Endothelial cell of umbilical vein (primary cell): Measurements from ENCODE around the gene FGD3. TPM values are rescaled to one million over a fixed set of nuclear protein-coding genes. Genes with fewer than 3 reads are reported as not detected.
"Not testable (repeated sequence)": the region's sequence is repeated elsewhere in the genome, so short reads cannot be mapped to it uniquely, and the experiment has no call there.

ENCODE experiments used
- BruUV-seq: library from RNA; stranded (reverse); fragments of 400-500 nt; replicated peaks from 2 replicates; lab custom pipeline; 2021; lab: Mats Ljungman, UMichigan
- CTCF ChIA-PET: fragments of 300-600, 350-600 bp; sonication (Branson Sonifier 250); formaldehyde crosslinking; loops from one replicate; lab custom pipeline; 2021; ENCODE audit warnings: antibody characterized with exemption, inconsistent platforms; lab: Charles Lee
- POLR2A ChIA-PET: fragments of 300-600, 350-600 bp; sonication (Branson Sonifier 250); formaldehyde crosslinking; loops from one replicate; lab custom pipeline; 2021; ENCODE audit warnings: antibody characterized with exemption, inconsistent platforms; lab: Charles Lee
- DNase-seq: peaks from one replicate; pipeline ENCODE4 v3.0.0-alpha.2; 2011; ENCODE audit warnings: low read depth, low spot score
- FAIRE-seq: peaks from 2 replicates; lab custom pipeline; 2011; peaks lifted over from hg19 to GRCh38; lab: Jason Lieb, UNC
- H2AFZ ChIP-seq: 2 replicates; pipeline ENCODE4 v1.6.0; 2012; ENCODE audit warnings: low read depth, low read length, control low read depth, inconsistent platforms
- H3K27ac ChIP-seq: 2 replicates; pipeline ENCODE4 v1.5.1; 2011; ENCODE audit warnings: low read depth, mild to moderate bottlenecking, control low read depth, low read length, moderate library complexity; ENCODE audit not compliant: insufficient read depth
- H3K27me3 ChIP-seq, 2 experiments: 2 replicates each; pipeline versions ENCODE4 v1.6.0 to v1.6.1; 2011; ENCODE audit warnings: low read length in 2 of 2, mixed read lengths in 1 of 2; ENCODE audit not compliant: control insufficient read depth in 2 of 2, insufficient read depth in 2 of 2
- H3K36me3 ChIP-seq, 2 experiments: 2 replicates in 1 of 2; 3 replicates in 1 of 2; pipeline ENCODE4 v1.5.1; 2011; ENCODE audit warnings: low read length in 2 of 2, mild to moderate bottlenecking in 1 of 2, moderate library complexity in 1 of 2; ENCODE audit not compliant: control insufficient read depth in 2 of 2, insufficient read depth in 2 of 2; ENCODE audit errors: extremely low read depth in 1 of 2
- H3K4me1 ChIP-seq: 3 replicates; pipeline ENCODE4 v1.5.1; 2011; ENCODE audit warnings: mild to moderate bottlenecking, low read length; ENCODE audit not compliant: control insufficient read depth, insufficient read depth; ENCODE audit errors: extremely low read depth
- H3K4me2 ChIP-seq: 2 replicates; pipeline ENCODE4 v1.6.1; 2011; ENCODE audit warnings: low read length, control low read depth, mixed read lengths; ENCODE audit not compliant: insufficient read depth
- H3K4me3 ChIP-seq, 3 experiments: fragments of 200-600 bp in 1 of 3; sonication (generic), shearing (Covaris generic) in 1 of 3; replicated peaks in 1 of 3; 2 replicates each; pipeline ENCODE4 v1.5.1; 2011 to 2016; ENCODE audit warnings: control low read depth in 3 of 3, low read length in 3 of 3, mild to moderate bottlenecking in 2 of 3, inconsistent platforms in 1 of 3, low read depth in 1 of 3, moderate library complexity in 1 of 3; ENCODE audit not compliant: insufficient read depth in 1 of 3
- H3K79me2 ChIP-seq: 2 replicates; pipeline ENCODE4 v1.6.0; 2012; ENCODE audit warnings: low read length, inconsistent platforms; ENCODE audit not compliant: control insufficient read depth, insufficient read depth
- H3K9ac ChIP-seq: replicated peaks from 2 replicates; pipeline ENCODE3; 2011; ENCODE audit warnings: low read length, control low read depth; ENCODE audit not compliant: insufficient read depth; ENCODE audit errors: extremely low read depth
- H3K9me1 ChIP-seq: replicated peaks from 3 replicates; pipeline ENCODE4 v1.6.0; 2011; ENCODE audit warnings: mild to moderate bottlenecking, low read length; ENCODE audit not compliant: control insufficient read depth, insufficient read depth; ENCODE audit errors: extremely low read depth
- H3K9me3 ChIP-seq: replicated peaks from 2 replicates; pipeline ENCODE4 v1.5.1; 2012; ENCODE audit warnings: low read length, inconsistent platforms; ENCODE audit not compliant: control insufficient read depth, insufficient read depth
- H4K20me1 ChIP-seq: replicated peaks from 2 replicates; pipeline ENCODE3; 2011; ENCODE audit warnings: mild to moderate bottlenecking, low read length; ENCODE audit not compliant: control insufficient read depth, insufficient read depth; ENCODE audit errors: extremely low read depth
- EZH2 ChIP-seq: IDR thresholded peaks from 2 replicates; pipeline ENCODE4 v1.6.1; 2012; ENCODE audit warnings: borderline replicate concordance, low read depth, mild to moderate bottlenecking, moderate library complexity, low read length, inconsistent platforms; ENCODE audit not compliant: severe bottlenecking
- FOS ChIP-seq: IDR thresholded peaks from 2 replicates; pipeline ENCODE4 v1.6.1; 2011; ENCODE audit warnings: mild to moderate bottlenecking, low read length, moderate library complexity, borderline replicate concordance; ENCODE audit not compliant: insufficient read depth
- GATA2 ChIP-seq: IDR thresholded peaks from 2 replicates; pipeline ENCODE4 v1.7.0; 2011; ENCODE audit warnings: low read depth, mild to moderate bottlenecking, moderate library complexity, mixed read lengths, low read length; ENCODE audit not compliant: insufficient read length, insufficient read depth
- JUN ChIP-seq: IDR thresholded peaks from 2 replicates; pipeline ENCODE4 v1.6.1; 2011; ENCODE audit warnings: borderline replicate concordance, low read depth; ENCODE audit not compliant: insufficient read length, insufficient read depth
- MYC ChIP-seq: IDR thresholded peaks from one replicate; pipeline ENCODE4 v1.6.1; 2011; ENCODE audit warnings: mild to moderate bottlenecking, low read depth, low read length
- POLR2A ChIP-seq: IDR thresholded peaks from 2 replicates; pipeline ENCODE4 v1.6.1; 2012; ENCODE audit warnings: low read depth, mild to moderate bottlenecking, control low read depth, low read length
- POLR2AphosphoS5 ChIP-seq: IDR thresholded peaks from 2 replicates; pipeline ENCODE4 v1.6.1; 2012; ENCODE audit warnings: low read depth, mild to moderate bottlenecking, control low read depth, low read length, moderate library complexity; ENCODE audit not compliant: insufficient read depth
- dilution Hi-C: fragments of 300-500 bp; cut with MboI; formaldehyde crosslinking; loops from one replicate; pipeline ENCODE4 v1.15.0; 2019; ENCODE audit warnings: low sequenced_read_pairs; ENCODE audit not compliant: extremely low pct_ligation_motif_present
- intact Hi-C: fragments of 100-400 bp; cut with micrococcal nuclease; formaldehyde crosslinking; loops from one replicate; pipeline ENCODE4 v1.10.0; 2022
- polyA plus RNA-seq, 4 experiments: library from polyadenylated mRNA; depleted of rRNA in 3 of 4; stranded (reverse) in 3 of 4; unstranded in 1 of 4; fragments of >200 nt; gene quantifications; 2 replicates each; pipeline versions ENCODE4 v1.2.1 to v1.2.3, GENCODE V29; 2011 to 2012; ENCODE audit warnings: missing spikeins in 1 of 4
- total RNA-seq: library from RNA; stranded (reverse); gene quantifications from 2 replicates; pipeline ENCODE4 v1.2.3, GENCODE V29; 2021
- TF ChIP-seq, protein P1 (sequence below): IDR thresholded peaks from 2 replicates; pipeline ENCODE4 v1.6.1; 2011; ENCODE audit not compliant: insufficient read depth, insufficient read length
- TF ChIP-seq, protein P2 (sequence below), 2 donors: IDR thresholded peaks; 1 replicate in 1 of 2; 2 replicates in 1 of 2; pipeline ENCODE4 v1.5.1; 2011; ENCODE audit warnings: low read length in 2 of 2, mild to moderate bottlenecking in 2 of 2, moderate library complexity in 2 of 2, control low read depth in 1 of 2, inconsistent platforms in 1 of 2, low read depth in 1 of 2; ENCODE audit not compliant: insufficient read depth in 1 of 2; ENCODE audit errors: extremely low read depth in 1 of 2

The FGD3 gene
- total and polyA plus RNA-seq, 2 donors (not counting 3 experiments of a cell fraction or from before 2014, with no cell fraction given) = not detected

DNA sequence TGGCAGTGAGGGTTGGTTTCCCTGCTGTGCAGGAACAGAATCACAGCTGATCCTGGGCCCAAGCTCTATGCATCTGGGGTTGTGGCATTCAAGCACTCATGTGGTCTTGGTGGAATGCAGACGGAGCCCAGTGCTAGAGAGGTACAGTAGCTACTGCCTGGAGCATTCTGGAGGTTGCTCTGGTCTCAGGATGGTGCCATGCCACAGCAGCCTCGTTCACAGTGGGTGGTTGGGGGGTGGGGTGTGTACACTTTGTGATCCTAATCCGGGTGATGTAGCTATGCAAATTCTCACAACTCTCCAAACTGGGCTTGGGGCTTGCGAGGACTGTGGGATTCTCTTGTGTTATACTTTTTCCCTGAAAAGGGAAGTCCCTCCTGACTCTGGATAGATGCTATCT is 45.2 kb downstream of the FGD3 start:
- no peaks in the 10 kb centered on the region for H3K27me3 ChIP-seq
- no peaks in the 10 kb centered on the region for H3K36me3 ChIP-seq
- no peak overlapping the region for H3K4me3 ChIP-seq
- TF ChIP-seq EZH2 (no peak), GATA2 (no peak), JUN (no peak), FOS (no peak), POLR2AphosphoS5 (no peak), MYC (no peak), POLR2A (no peak)
- TF ChIP-seq, protein P1, sequence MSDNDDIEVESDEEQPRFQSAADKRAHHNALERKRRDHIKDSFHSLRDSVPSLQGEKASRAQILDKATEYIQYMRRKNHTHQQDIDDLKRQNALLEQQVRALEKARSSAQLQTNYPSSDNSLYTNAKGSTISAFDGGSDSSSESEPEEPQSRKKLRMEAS = no peak
- TF ChIP-seq, protein P2, sequence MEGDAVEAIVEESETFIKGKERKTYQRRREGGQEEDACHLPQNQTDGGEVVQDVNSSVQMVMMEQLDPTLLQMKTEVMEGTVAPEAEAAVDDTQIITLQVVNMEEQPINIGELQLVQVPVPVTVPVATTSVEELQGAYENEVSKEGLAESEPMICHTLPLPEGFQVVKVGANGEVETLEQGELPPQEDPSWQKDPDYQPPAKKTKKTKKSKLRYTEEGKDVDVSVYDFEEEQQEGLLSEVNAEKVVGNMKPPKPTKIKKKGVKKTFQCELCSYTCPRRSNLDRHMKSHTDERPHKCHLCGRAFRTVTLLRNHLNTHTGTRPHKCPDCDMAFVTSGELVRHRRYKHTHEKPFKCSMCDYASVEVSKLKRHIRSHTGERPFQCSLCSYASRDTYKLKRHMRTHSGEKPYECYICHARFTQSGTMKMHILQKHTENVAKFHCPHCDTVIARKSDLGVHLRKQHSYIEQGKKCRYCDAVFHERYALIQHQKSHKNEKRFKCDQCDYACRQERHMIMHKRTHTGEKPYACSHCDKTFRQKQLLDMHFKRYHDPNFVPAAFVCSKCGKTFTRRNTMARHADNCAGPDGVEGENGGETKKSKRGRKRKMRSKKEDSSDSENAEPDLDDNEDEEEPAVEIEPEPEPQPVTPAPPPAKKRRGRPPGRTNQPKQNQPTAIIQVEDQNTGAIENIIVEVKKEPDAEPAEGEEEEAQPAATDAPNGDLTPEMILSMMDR (IDR thresholded peaks at IDR 0.05; ENCODE audit: extremely low read depth in 1 of 2, insufficient read depth in 1 of 2, low read depth in 1 of 2, low read length in 2 of 2) = no peak
- no peak overlapping the region for H3K9ac ChIP-seq
- no peaks in the 10 kb centered on the region for H4K20me1 ChIP-seq
- H3K9me3 ChIP-seq = no peaks in the 10 kb centered on the region
- H2AFZ ChIP-seq = no peak overlapping the region
- dilution Hi-C loops = no loop called here
- H3K9me1 ChIP-seq = no peaks in the 10 kb centered on the region
- no TSS peak for BruUV-seq
- no peak overlapping the region for H3K27ac ChIP-seq
- ChIA-PET POLR2A (interaction anchor here (0.6 kb wide), 1 partner anchor 41 kb away, joined by 3 read pairs; no protein-coding TSS in a partner anchor), CTCF (interaction anchor here (4.0 kb wide), 1 partner anchor 11 kb away, joined by 27 read pairs; no protein-coding TSS in a partner anchor)
- intact Hi-C loops = no loop called here
- FAIRE-seq (no peak), DNase-seq (no peak)
- H3K79me2 ChIP-seq = no peaks in the 10 kb centered on the region
- no peak overlapping the region for H3K4me2 ChIP-seq
- no peaks in the 10 kb centered on the region for H3K4me1 ChIP-seq

DNA sequence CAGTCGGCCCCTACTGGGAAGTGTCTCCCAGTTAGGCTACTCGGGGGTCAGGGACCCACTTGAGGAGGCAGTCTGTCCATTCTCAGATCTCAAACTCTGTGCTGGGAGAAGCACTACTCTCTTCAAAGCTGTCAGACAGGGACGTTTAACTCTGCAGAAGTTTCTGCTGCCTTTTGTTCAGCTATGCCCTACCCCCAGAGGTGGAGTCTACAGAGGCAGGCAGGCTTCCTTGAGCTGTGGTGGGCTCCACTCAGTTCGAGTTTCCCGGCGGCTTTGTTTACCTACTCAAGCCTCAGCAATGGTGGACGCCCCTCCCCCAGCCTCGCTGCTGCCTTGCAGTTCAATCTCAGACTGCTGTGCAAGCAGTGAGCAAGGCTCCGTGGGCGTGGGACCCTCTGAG is 51.5 kb downstream of the FGD3 start:
- POLR2A ChIA-PET, H3K4me1 ChIP-seq: not testable (repeated sequence)
- CTCF ChIA-PET = interaction anchor here (0.7 to 1.2 kb wide), 2 partner anchors 9 to 13 kb away, joined by 4 read pairs; no protein-coding TSS in a partner anchor

More for the DNA sequence above, 51.5 kb downstream of the FGD3 start:
- BruUV-seq, intact Hi-C loops, H4K20me1 ChIP-seq, H3K36me3 ChIP-seq, dilution Hi-C loops, H3K9me1 ChIP-seq, DNase-seq, FAIRE-seq, H3K79me2 ChIP-seq, H3K9ac ChIP-seq, H3K27ac ChIP-seq, H2AFZ ChIP-seq, H3K4me2 ChIP-seq, H3K9me3 ChIP-seq, H3K27me3 ChIP-seq, H3K4me3 ChIP-seq: not testable (repeated sequence)
